NT2/D1 (cell line): Measurements from ENCODE around the gene SND1.

ENCODE experiments used
- DNase-seq: peaks from one replicate; pipeline ENCODE4 v3.0.0-alpha.2; 2011; ENCODE audit warnings: low read depth, low spot score
- H3K27me3 ChIP-seq: 2 replicates; pipeline ENCODE4 v1.6.0; 2011; ENCODE audit warnings: mild to moderate bottlenecking; ENCODE audit not compliant: insufficient read length, insufficient read depth
- H3K36me3 ChIP-seq: 2 replicates; pipeline ENCODE4 v1.6.1; 2011; ENCODE audit warnings: mild to moderate bottlenecking, low read length, mixed read lengths; ENCODE audit not compliant: insufficient read depth, insufficient read length
- H3K4me1 ChIP-seq: 2 replicates; pipeline ENCODE4 v1.5.1; 2011; ENCODE audit not compliant: insufficient read depth, insufficient read length
- H3K4me3 ChIP-seq: 2 replicates; pipeline ENCODE4 v1.5.1; 2011; ENCODE audit warnings: low read depth; ENCODE audit not compliant: insufficient read length
- H3K9ac ChIP-seq: 2 replicates; pipeline ENCODE4 v1.6.0; 2011; ENCODE audit warnings: low read depth; ENCODE audit not compliant: insufficient read length
- H3K9me3 ChIP-seq: 2 replicates; pipeline ENCODE4 v1.5.1; 2011; ENCODE audit warnings: mild to moderate bottlenecking, low read length; ENCODE audit not compliant: insufficient read depth
- SUZ12 ChIP-seq: IDR thresholded peaks from 2 replicates; pipeline ENCODE4 v1.6.1; 2011; ENCODE audit not compliant: insufficient read length, insufficient read depth; ENCODE audit errors: extremely low read depth
- YY1 ChIP-seq: IDR thresholded peaks from 2 replicates; pipeline ENCODE4 v1.6.1; 2011; ENCODE audit not compliant: insufficient read length, insufficient read depth
- ZNF274 ChIP-seq: IDR thresholded peaks from 2 replicates; pipeline ENCODE4 v1.6.1; 2011; ENCODE audit warnings: mild to moderate bottlenecking, low read depth, low read length

Gene SND1

GRCh38 chr7:128066858-128067257 lies 414.9 kb downstream of the SND1 start:
- H3K27me3 ChIP-seq, result no peaks in the 10 kb centered on the region
- no peak overlapping the region for H3K4me3 ChIP-seq
- H3K4me1 ChIP-seq, result peaks cover 7% of the 10 kb centered on the region
- TF ChIP-seq ZNF274, result no peak
- no peak overlapping the region for H3K9ac ChIP-seq
- H3K36me3 ChIP-seq, result peaks cover 11% of the 10 kb centered on the region
- no peaks in the 10 kb centered on the region for H3K9me3 ChIP-seq
- no peak for DNase-seq

GRCh38 chr7:128067983-128068382 lies 416.0 kb downstream of the SND1 start:
- H3K4me1 ChIP-seq, result peaks cover 7% of the 10 kb centered on the region
- no peaks in the 10 kb centered on the region for H3K9me3 ChIP-seq
- TF ChIP-seq YY1, result no peak
- no peak for TF ChIP-seq ZNF274
- TF ChIP-seq SUZ12, result no peak
- peaks cover 13% of the 10 kb centered on the region for H3K36me3 ChIP-seq
- H3K27me3 ChIP-seq, result no peaks in the 10 kb centered on the region
- no peak overlapping the region for H3K4me3 ChIP-seq
- H3K9ac ChIP-seq, result no peak overlapping the region
- DNase-seq, result no peak

GRCh38 chr7:128068785-128069184 lies 416.8 kb downstream of the SND1 start:
- peaks cover 12% of the 10 kb centered on the region for H3K36me3 ChIP-seq
- H3K9ac ChIP-seq, result no peak overlapping the region
- H3K27me3 ChIP-seq, result no peaks in the 10 kb centered on the region
- no peaks in the 10 kb centered on the region for H3K9me3 ChIP-seq
- DNase-seq, result no peak
- TF ChIP-seq SUZ12 (no peak), ZNF274 (no peak), YY1 (no peak)
- peaks cover 4% of the 10 kb centered on the region for H3K4me1 ChIP-seq
- H3K4me3 ChIP-seq, result no peak overlapping the region

- no peak for DNase-seq
- H3K9me3 ChIP-seq, result no peaks in the 10 kb centered on the region
- H3K36me3 ChIP-seq, result peaks cover 13% of the 10 kb centered on the region
- H3K9ac ChIP-seq, result no peak overlapping the region
- no peak overlapping the region for H3K4me3 ChIP-seq
- TF ChIP-seq YY1 (no peak), SUZ12 (no peak), ZNF274 (no peak)
- no peaks in the 10 kb centered on the region for H3K27me3 ChIP-seq
- peaks cover 4% of the 10 kb centered on the region for H3K4me1 ChIP-seq
These were observed 417.7 kb downstream of the SND1 start for GRCh38 chr7:128069373-128070364.

- no peak overlapping the region for H3K4me3 ChIP-seq
- peaks cover 19% of the 10 kb centered on the region for H3K36me3 ChIP-seq
- peaks cover 4% of the 10 kb centered on the region for H3K4me1 ChIP-seq
- no peaks in the 10 kb centered on the region for H3K27me3 ChIP-seq
- no peak for DNase-seq
- no peak overlapping the region for H3K9ac ChIP-seq
- TF ChIP-seq ZNF274, result no peak
- no peak for TF ChIP-seq YY1
- TF ChIP-seq SUZ12, result no peak
- H3K9me3 ChIP-seq, result no peaks in the 10 kb centered on the region
These were observed 419.4 kb downstream of the SND1 start for GRCh38 chr7:128071376-128071775.

GRCh38 chr7:128071801-128072200 lies 419.8 kb downstream of the SND1 start:
- no peak overlapping the region for H3K9ac ChIP-seq

GRCh38 chr7:128073671-128074310 lies 421.8 kb downstream of the SND1 start:
- Histone ChIP-seq H3K9me3 (no peaks in the 10 kb centered on the region), H3K36me3 (peaks cover 34% of the 10 kb centered on the region), H3K27me3 (no peaks in the 10 kb centered on the region), H3K4me1 (peaks cover 6% of the 10 kb centered on the region), H3K4me3 (no peak overlapping the region), H3K9ac (no peak overlapping the region)
- TF ChIP-seq YY1 (no peak), ZNF274 (no peak), SUZ12 (no peak)
- no peak for DNase-seq

More at GRCh38 chr7:128071801-128072200, 419.8 kb downstream of the SND1 start:
- Histone ChIP-seq H3K36me3 (peaks cover 23% of the 10 kb centered on the region), H3K4me3 (no peak overlapping the region), H3K4me1 (peaks cover 6% of the 10 kb centered on the region), H3K27me3 (no peaks in the 10 kb centered on the region), H3K9me3 (no peaks in the 10 kb centered on the region)
- TF ChIP-seq ZNF274 (no peak), YY1 (no peak), SUZ12 (no peak)
- DNase-seq, result no peak
